ENCODE results near the gene MCM5.

- TF ChIP-seq RAD21 (IDR thresholded peaks at IDR 0.05) (peak in 1 of 2 donors; percentile 21), CTCF (IDR thresholded peaks at IDR 0.05; ENCODE audit: low read depth, low read length, missing input control) (no peak), JUND (IDR thresholded peaks at IDR 0.05) (peak; percentile 41 to 62)
- TF ChIP-seq, protein P1, sequence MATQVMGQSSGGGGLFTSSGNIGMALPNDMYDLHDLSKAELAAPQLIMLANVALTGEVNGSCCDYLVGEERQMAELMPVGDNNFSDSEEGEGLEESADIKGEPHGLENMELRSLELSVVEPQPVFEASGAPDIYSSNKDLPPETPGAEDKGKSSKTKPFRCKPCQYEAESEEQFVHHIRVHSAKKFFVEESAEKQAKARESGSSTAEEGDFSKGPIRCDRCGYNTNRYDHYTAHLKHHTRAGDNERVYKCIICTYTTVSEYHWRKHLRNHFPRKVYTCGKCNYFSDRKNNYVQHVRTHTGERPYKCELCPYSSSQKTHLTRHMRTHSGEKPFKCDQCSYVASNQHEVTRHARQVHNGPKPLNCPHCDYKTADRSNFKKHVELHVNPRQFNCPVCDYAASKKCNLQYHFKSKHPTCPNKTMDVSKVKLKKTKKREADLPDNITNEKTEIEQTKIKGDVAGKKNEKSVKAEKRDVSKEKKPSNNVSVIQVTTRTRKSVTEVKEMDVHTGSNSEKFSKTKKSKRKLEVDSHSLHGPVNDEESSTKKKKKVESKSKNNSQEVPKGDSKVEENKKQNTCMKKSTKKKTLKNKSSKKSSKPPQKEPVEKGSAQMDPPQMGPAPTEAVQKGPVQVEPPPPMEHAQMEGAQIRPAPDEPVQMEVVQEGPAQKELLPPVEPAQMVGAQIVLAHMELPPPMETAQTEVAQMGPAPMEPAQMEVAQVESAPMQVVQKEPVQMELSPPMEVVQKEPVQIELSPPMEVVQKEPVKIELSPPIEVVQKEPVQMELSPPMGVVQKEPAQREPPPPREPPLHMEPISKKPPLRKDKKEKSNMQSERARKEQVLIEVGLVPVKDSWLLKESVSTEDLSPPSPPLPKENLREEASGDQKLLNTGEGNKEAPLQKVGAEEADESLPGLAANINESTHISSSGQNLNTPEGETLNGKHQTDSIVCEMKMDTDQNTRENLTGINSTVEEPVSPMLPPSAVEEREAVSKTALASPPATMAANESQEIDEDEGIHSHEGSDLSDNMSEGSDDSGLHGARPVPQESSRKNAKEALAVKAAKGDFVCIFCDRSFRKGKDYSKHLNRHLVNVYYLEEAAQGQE (IDR thresholded peaks at IDR 0.05): no peak
- TF ChIP-seq, protein P2, sequence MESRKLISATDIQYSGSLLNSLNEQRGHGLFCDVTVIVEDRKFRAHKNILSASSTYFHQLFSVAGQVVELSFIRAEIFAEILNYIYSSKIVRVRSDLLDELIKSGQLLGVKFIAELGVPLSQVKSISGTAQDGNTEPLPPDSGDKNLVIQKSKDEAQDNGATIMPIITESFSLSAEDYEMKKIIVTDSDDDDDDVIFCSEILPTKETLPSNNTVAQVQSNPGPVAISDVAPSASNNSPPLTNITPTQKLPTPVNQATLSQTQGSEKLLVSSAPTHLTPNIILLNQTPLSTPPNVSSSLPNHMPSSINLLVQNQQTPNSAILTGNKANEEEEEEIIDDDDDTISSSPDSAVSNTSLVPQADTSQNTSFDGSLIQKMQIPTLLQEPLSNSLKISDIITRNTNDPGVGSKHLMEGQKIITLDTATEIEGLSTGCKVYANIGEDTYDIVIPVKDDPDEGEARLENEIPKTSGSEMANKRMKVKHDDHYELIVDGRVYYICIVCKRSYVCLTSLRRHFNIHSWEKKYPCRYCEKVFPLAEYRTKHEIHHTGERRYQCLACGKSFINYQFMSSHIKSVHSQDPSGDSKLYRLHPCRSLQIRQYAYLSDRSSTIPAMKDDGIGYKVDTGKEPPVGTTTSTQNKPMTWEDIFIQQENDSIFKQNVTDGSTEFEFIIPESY (IDR thresholded peaks at IDR 0.05): no peak
Measured at GRCh38 chr22:35397095-35397904, 2.6 kb upstream of the MCM5 start.

All from liver (tissue), 3 donors.